Fibroblast of lung (primary cell): ENCODE results near the gene ABAT.

ENCODE experiments used
- EZH2 ChIP-seq: IDR thresholded peaks from 2 replicates; pipeline ENCODE4 v1.5.1; 2012; ENCODE audit warnings: low read length, control low read depth, mild to moderate bottlenecking; ENCODE audit errors: missing control alignments
- TF ChIP-seq, protein P1 (sequence below), 2 donors: IDR thresholded peaks in 1 of 2; conservative IDR thresholded peaks in 1 of 2; 1 replicate in 1 of 2; 2 replicates in 1 of 2; pipeline ENCODE4 v1.5.1; 2011 to 2012; ENCODE audit warnings: low read length in 2 of 2, control low read depth in 1 of 2, inconsistent platforms in 1 of 2, low read depth in 1 of 2, mild to moderate bottlenecking in 1 of 2

DNA sequence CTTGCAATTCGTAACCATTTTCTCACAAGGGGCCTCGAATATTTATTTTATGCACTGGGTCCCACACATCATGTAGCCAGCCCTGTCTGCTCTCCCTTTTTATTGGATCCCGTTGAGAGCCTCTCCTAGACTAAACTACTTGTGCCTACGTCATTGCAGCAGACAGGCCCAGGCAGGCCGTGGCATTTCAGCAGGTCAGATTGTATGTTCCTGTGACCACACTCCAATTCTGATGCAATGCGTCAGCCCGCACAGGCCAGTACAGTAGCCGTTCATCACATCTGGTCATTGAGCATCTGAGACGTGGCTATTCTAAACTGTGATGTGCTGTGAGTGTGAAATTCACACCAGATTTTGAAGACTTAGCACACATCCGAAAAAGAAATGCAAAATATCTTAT, 42.2 kb downstream of the ABAT start:
- TF ChIP-seq, protein P1, sequence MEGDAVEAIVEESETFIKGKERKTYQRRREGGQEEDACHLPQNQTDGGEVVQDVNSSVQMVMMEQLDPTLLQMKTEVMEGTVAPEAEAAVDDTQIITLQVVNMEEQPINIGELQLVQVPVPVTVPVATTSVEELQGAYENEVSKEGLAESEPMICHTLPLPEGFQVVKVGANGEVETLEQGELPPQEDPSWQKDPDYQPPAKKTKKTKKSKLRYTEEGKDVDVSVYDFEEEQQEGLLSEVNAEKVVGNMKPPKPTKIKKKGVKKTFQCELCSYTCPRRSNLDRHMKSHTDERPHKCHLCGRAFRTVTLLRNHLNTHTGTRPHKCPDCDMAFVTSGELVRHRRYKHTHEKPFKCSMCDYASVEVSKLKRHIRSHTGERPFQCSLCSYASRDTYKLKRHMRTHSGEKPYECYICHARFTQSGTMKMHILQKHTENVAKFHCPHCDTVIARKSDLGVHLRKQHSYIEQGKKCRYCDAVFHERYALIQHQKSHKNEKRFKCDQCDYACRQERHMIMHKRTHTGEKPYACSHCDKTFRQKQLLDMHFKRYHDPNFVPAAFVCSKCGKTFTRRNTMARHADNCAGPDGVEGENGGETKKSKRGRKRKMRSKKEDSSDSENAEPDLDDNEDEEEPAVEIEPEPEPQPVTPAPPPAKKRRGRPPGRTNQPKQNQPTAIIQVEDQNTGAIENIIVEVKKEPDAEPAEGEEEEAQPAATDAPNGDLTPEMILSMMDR (conservative IDR thresholded peaks at IDR 0.05 in 1 of 2, IDR thresholded peaks at IDR 0.05 in 1 of 2; ENCODE audit: low read depth in 1 of 2, low read length in 2 of 2), result no peak
- TF ChIP-seq EZH2, result no peak
